IMR-90 (cell line): ENCODE results near the gene ZFAND4. TPM values are rescaled to one million over a fixed set of nuclear protein-coding genes. Genes with fewer than 3 reads are reported as not detected.

Experiments used
- ATAC-seq: fragments of 200-7000 bp; cut with Tn5 transposase; 2 replicates; pipeline ENCODE4 v1.9.1; 2020; ENCODE audit warnings: low read depth, mild to moderate bottlenecking, moderate library complexity
- BruUV-seq: library from RNA; stranded (reverse); fragments of 400-500 nt; replicated peaks from 2 replicates; lab custom pipeline; 2021; lab: Mats Ljungman, UMichigan
- CTCF ChIA-PET: fragments of 300-600 bp; formaldehyde crosslinking; extraction: SDS; loops from one replicate; lab custom pipeline; 2021; ENCODE audit warnings: antibody characterized with exemption; lab: Yijun Ruan, JAX
- POLR2A ChIA-PET: fragments of 300-600 bp; sonication (Branson Sonifier 250); formaldehyde crosslinking; loops from one replicate; lab custom pipeline; 2022; ENCODE audit warnings: antibody characterized with exemption; ENCODE audit not compliant: unreplicated experiment; lab: Charles Lee
- DNase-seq: peaks from one replicate; pipeline ENCODE4 v3.0.0; 2013
- H2AFZ ChIP-seq: replicated peaks from 2 replicates; pipeline ENCODE3; 2013; ENCODE audit warnings: low read length, mild to moderate bottlenecking; ENCODE audit not compliant: poor library complexity
- H2AK5ac ChIP-seq: 2 replicates; pipeline ENCODE4 v1.6.1; 2013; ENCODE audit warnings: low read depth, low read length, inconsistent platforms
- H2AK9ac ChIP-seq: replicated peaks from 2 replicates; pipeline ENCODE3; 2013; ENCODE audit warnings: mild to moderate bottlenecking, low read depth, low read length, moderate library complexity; ENCODE audit not compliant: poor library complexity
- H2BK120ac ChIP-seq: 2 replicates; pipeline ENCODE4 v1.6.1; 2013; ENCODE audit warnings: low read depth, low read length, inconsistent platforms
- H2BK15ac ChIP-seq: 3 replicates; pipeline ENCODE4 v1.6.1; 2013; ENCODE audit warnings: low read depth, low read length, inconsistent platforms
- H2BK20ac ChIP-seq: 2 replicates; pipeline ENCODE4 v1.6.1; 2013; ENCODE audit warnings: low read depth, mild to moderate bottlenecking, inconsistent platforms, low read length, moderate library complexity
- H2BK5ac ChIP-seq: 2 replicates; pipeline ENCODE4 v1.6.1; 2013; ENCODE audit warnings: mild to moderate bottlenecking, low read depth, low read length, inconsistent platforms; ENCODE audit not compliant: poor library complexity, severe bottlenecking
- H3K14ac ChIP-seq: replicated peaks from 2 replicates; pipeline ENCODE4 v1.6.1; 2013; ENCODE audit warnings: low read depth, low read length, inconsistent platforms
- H3K18ac ChIP-seq: 2 replicates; pipeline ENCODE4 v1.6.1; 2013; ENCODE audit warnings: low read depth, low read length, control low read depth
- H3K23ac ChIP-seq: 2 replicates; pipeline ENCODE4 v1.6.1; 2013; ENCODE audit warnings: low read depth, low read length, inconsistent platforms
- H3K27ac ChIP-seq: 2 replicates; pipeline ENCODE4 v1.5.1; 2013; ENCODE audit warnings: mild to moderate bottlenecking, control low read depth, low read length; ENCODE audit not compliant: insufficient read depth
- H3K27me3 ChIP-seq: 2 replicates; pipeline ENCODE4 v1.6.1; 2013; ENCODE audit warnings: low read length; ENCODE audit not compliant: control insufficient read depth, insufficient read depth
- H3K36me3 ChIP-seq: 2 replicates; pipeline ENCODE4 v1.6.1; 2013; ENCODE audit warnings: low read length, mixed read lengths; ENCODE audit not compliant: control insufficient read depth, insufficient read depth
- H3K4ac ChIP-seq: 2 replicates; pipeline ENCODE4 v1.6.1; 2013; ENCODE audit warnings: low read depth, low read length, inconsistent platforms
- H3K4me1 ChIP-seq: 2 replicates; pipeline ENCODE4 v1.6.1; 2013; ENCODE audit warnings: low read length, mixed read lengths; ENCODE audit not compliant: control insufficient read depth, insufficient read depth
- H3K4me2 ChIP-seq: 2 replicates; pipeline ENCODE4 v1.6.1; 2013; ENCODE audit warnings: low read depth, mild to moderate bottlenecking, control low read depth, low read length, moderate library complexity
- H3K4me3 ChIP-seq: 2 replicates; pipeline ENCODE4 v1.5.1; 2013; ENCODE audit warnings: low read depth, mild to moderate bottlenecking, control low read depth, low read length, moderate library complexity; ENCODE audit not compliant: insufficient read depth
- H3K56ac ChIP-seq: 2 replicates; pipeline ENCODE4 v1.6.1; 2013; ENCODE audit warnings: low read length, inconsistent platforms; ENCODE audit not compliant: insufficient read depth; ENCODE audit errors: extremely low read depth
- H3K79me1 ChIP-seq, 2 experiments: 2 replicates each; pipeline ENCODE4 v1.6.1; 2013; ENCODE audit warnings: low read length in 2 of 2, inconsistent platforms in 1 of 2, low read depth in 1 of 2
- H3K9ac ChIP-seq: 2 replicates; pipeline ENCODE4 v1.6.1; 2013; ENCODE audit warnings: low read depth, low read length, control low read depth
- H3K9me1 ChIP-seq: 2 replicates; pipeline ENCODE4 v1.6.1; 2013; ENCODE audit warnings: low read length, inconsistent platforms; ENCODE audit not compliant: insufficient read depth
- H3K9me3 ChIP-seq: 2 replicates; pipeline ENCODE4 v1.6.1; 2013; ENCODE audit warnings: low read length; ENCODE audit not compliant: control insufficient read depth, insufficient read depth
- H4K20me1 ChIP-seq: 2 replicates; pipeline ENCODE4 v1.6.1; 2013; ENCODE audit warnings: low read length, inconsistent platforms; ENCODE audit not compliant: insufficient read depth
- H4K5ac ChIP-seq: 2 replicates; pipeline ENCODE4 v1.6.1; 2013; ENCODE audit warnings: mild to moderate bottlenecking, low read depth, low read length, control low read depth
- H4K8ac ChIP-seq, 2 experiments: 2 replicates each; pipeline ENCODE4 v1.6.1; 2013; ENCODE audit warnings: low read depth in 2 of 2, low read length in 2 of 2, control low read depth in 1 of 2, inconsistent platforms in 1 of 2
- H4K91ac ChIP-seq: 2 replicates; pipeline ENCODE4 v1.6.1; 2013; ENCODE audit warnings: low read depth, low read length, inconsistent platforms; ENCODE audit not compliant: insufficient read depth
- BHLHE40 ChIP-seq: fragments of 150-350 bp; IDR thresholded peaks from 2 replicates; pipeline ENCODE4 v1.6.1; 2016; ENCODE audit warnings: mild to moderate bottlenecking, low read depth, low read length
- CEBPB ChIP-seq: IDR thresholded peaks from 2 replicates; pipeline ENCODE4 v1.6.1; 2012; ENCODE audit warnings: low read depth, low read length, improper control_type of control experiment
- CHD1 ChIP-seq: IDR thresholded peaks from 2 replicates; pipeline ENCODE4 v1.6.1; 2012; ENCODE audit warnings: low read depth, low read length, improper control_type of control experiment
- ELK1 ChIP-seq: fragments of 150-350 bp; IDR thresholded peaks from 2 replicates; pipeline ENCODE4 v1.6.1; 2016; ENCODE audit warnings: low read depth, mild to moderate bottlenecking, low read length, moderate library complexity, borderline replicate concordance
- FOS ChIP-seq: fragments of 150-350 bp; IDR thresholded peaks from 2 replicates; pipeline ENCODE4 v1.6.1; 2016; ENCODE audit warnings: low read depth, low read length
- MAZ ChIP-seq: IDR thresholded peaks from 2 replicates; pipeline ENCODE4 v1.6.1; 2012; ENCODE audit warnings: low read depth, mild to moderate bottlenecking, low read length, improper control_type of control experiment, moderate library complexity, borderline replicate concordance
- MXI1 ChIP-seq: IDR thresholded peaks from 2 replicates; pipeline ENCODE4 v1.6.1; 2012; ENCODE audit warnings: low read depth, mild to moderate bottlenecking, low read length, moderate library complexity, borderline replicate concordance
- NFE2L2 ChIP-seq: fragments of 150-350 bp; IDR thresholded peaks from 2 replicates; pipeline ENCODE4 v1.6.1; 2016; ENCODE audit warnings: low read depth, mild to moderate bottlenecking, low read length
- POLR2A ChIP-seq: IDR thresholded peaks from 2 replicates; pipeline ENCODE4 v1.6.1; 2012; ENCODE audit warnings: mild to moderate bottlenecking, low read depth, low read length
- RAD21 ChIP-seq: IDR thresholded peaks from 2 replicates; pipeline ENCODE4 v1.6.1; 2012; ENCODE audit warnings: low read length, improper control_type of control experiment
- RCOR1 ChIP-seq: IDR thresholded peaks from 2 replicates; pipeline ENCODE4 v1.6.1; 2012; ENCODE audit warnings: mild to moderate bottlenecking, low read length, improper control_type of control experiment; ENCODE audit not compliant: insufficient replicate concordance
- RFX5 ChIP-seq: IDR thresholded peaks from 2 replicates; pipeline ENCODE4 v1.8.0; 2012; ENCODE audit warnings: low read depth, mild to moderate bottlenecking, low read length, moderate library complexity
- SMC3 ChIP-seq: fragments of 150-350 bp; IDR thresholded peaks from 2 replicates; pipeline ENCODE4 v1.6.1; 2016; ENCODE audit warnings: low read depth, mild to moderate bottlenecking, antibody characterized with exemption, low read length, moderate library complexity
- USF2 ChIP-seq: fragments of 150-350 bp; IDR thresholded peaks from 2 replicates; pipeline ENCODE4 v1.6.1; 2017; ENCODE audit warnings: mild to moderate bottlenecking, antibody characterized with exemption, low read length, low read depth
- WGBS, 2 experiments: methylation state at CpG; one replicate each; pipeline versions ENCODE4 v1.1.5 to v1.1.7; 2013; ENCODE audit warnings: missing lambda C conversion rate in 2 of 2; ENCODE audit not compliant: insufficient read length in 1 of 2; ENCODE audit errors: extremely low coverage in 2 of 2; 5-methylcytosine and 5-hydroxymethylcytosine counted together
- dilution Hi-C: fragments of 300-500 bp; cut with HindIII; formaldehyde crosslinking; loops from one replicate; pipeline ENCODE4 v1.14.3; 2018; ENCODE audit warnings: low sequenced_read_pairs; ENCODE audit not compliant: unreplicated experiment
- in situ Hi-C: fragments of 300-500 bp; cut with MboI; formaldehyde crosslinking; loops from 3 replicates; pipeline ENCODE4 v1.14.3; 2019; ENCODE audit warnings: low sequenced_read_pairs, inconsistent platforms, mixed read lengths
- intact Hi-C: fragments of 100-400 bp; cut with micrococcal nuclease; formaldehyde crosslinking; loops from 2 replicates; pipeline ENCODE4 v1.10.0; 2022
- polyA plus RNA-seq, 3 experiments: library from polyadenylated mRNA; depleted of rRNA; stranded (reverse); fragments of >200 nt; gene quantifications; 2 replicates each; pipeline ENCODE4 v1.2.3, GENCODE V29; 2012; ENCODE audit warnings: low replicate concordance in 1 of 3
- total RNA-seq: library from RNA; depleted of rRNA; stranded (reverse); fragments of >200 nt; gene quantifications from 2 replicates; pipeline ENCODE4 v1.2.3, GENCODE V29; 2012
- TF ChIP-seq, protein P1 (sequence below): conservative IDR thresholded peaks from 2 replicates; pipeline ENCODE4 v1.5.1; 2012; ENCODE audit warnings: mild to moderate bottlenecking, low read depth, low read length, improper control_type of control experiment

ZFAND4 gene
- total and polyA plus RNA-seq, 2 of the 4 experiments (the other 2 are of a cell fraction) = 2.0 to 3.4 TPM

- Histone ChIP-seq H4K5ac (no peak overlapping the region), H3K9me3 (no peaks in the 10 kb centered on the region), H2BK120ac (no peak overlapping the region), H3K9ac (no peak overlapping the region), H3K9me1 (no peaks in the 10 kb centered on the region), H4K8ac (no peak overlapping the region), H2BK5ac (no peak overlapping the region), H3K18ac (no peak overlapping the region), H2AK5ac (no peak overlapping the region), H3K4me2 (no peak overlapping the region; the same call in none of the 2 replicates), H3K27me3 (no peaks in the 10 kb centered on the region), H2AFZ (no peak overlapping the region), H2AK9ac (no peak overlapping the region), H3K4me3 (no peak overlapping the region), H3K36me3 (no peaks in the 10 kb centered on the region), H4K20me1 (peaks cover 5% of the 10 kb centered on the region; the same call in 1 of the 2 replicates), H3K23ac (no peak overlapping the region), H3K79me1 (peaks cover 0 to 9% of the 10 kb centered on the region in 2 experiments; a peak in 2 of 4 replicates), H4K91ac (no peak overlapping the region), H2BK15ac (no peak overlapping the region), H3K4ac (no peak overlapping the region), H2BK20ac (no peak overlapping the region), H3K27ac (no peak overlapping the region), H3K56ac (no peak overlapping the region), H3K14ac (no peak overlapping the region), H3K4me1 (no peaks in the 10 kb centered on the region)
- BruUV-seq = no TSS peak
- CTCF ChIA-PET = interaction anchor here (1.1 kb wide), 1 partner anchor 18 kb away, joined by 3 read pairs; no protein-coding TSS in a partner anchor
- DNase-seq (no peak), ATAC-seq (no peak)
- 50% methylated on average over 1 of the region's 8 CpGs; no CpG with 5 or more reads in 1 of the 2 experiments for WGBS, 2 experiments
- POLR2A ChIA-PET = no interaction called here
- intact Hi-C loops (no loop called here), in situ Hi-C loops (no loop called here), dilution Hi-C loops (no loop called here)
- TF ChIP-seq ELK1 (no peak), NFE2L2 (no peak), MAZ (no peak), RAD21 (no peak), RFX5 (no peak), CHD1 (no peak), POLR2A (no peak), SMC3 (no peak), MXI1 (no peak), FOS (no peak), CEBPB (no peak), RCOR1 (no peak), USF2 (no peak), BHLHE40 (no peak)
- TF ChIP-seq, protein P1, sequence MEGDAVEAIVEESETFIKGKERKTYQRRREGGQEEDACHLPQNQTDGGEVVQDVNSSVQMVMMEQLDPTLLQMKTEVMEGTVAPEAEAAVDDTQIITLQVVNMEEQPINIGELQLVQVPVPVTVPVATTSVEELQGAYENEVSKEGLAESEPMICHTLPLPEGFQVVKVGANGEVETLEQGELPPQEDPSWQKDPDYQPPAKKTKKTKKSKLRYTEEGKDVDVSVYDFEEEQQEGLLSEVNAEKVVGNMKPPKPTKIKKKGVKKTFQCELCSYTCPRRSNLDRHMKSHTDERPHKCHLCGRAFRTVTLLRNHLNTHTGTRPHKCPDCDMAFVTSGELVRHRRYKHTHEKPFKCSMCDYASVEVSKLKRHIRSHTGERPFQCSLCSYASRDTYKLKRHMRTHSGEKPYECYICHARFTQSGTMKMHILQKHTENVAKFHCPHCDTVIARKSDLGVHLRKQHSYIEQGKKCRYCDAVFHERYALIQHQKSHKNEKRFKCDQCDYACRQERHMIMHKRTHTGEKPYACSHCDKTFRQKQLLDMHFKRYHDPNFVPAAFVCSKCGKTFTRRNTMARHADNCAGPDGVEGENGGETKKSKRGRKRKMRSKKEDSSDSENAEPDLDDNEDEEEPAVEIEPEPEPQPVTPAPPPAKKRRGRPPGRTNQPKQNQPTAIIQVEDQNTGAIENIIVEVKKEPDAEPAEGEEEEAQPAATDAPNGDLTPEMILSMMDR = no peak
Observed at GRCh38 chr10:45580371-45581215, 92.0 kb downstream of the ZFAND4 start.
